ENCODE results near the gene BAZ1B. TPM values are rescaled to one million over a fixed set of nuclear protein-coding genes. Genes with fewer than 3 reads are reported as not detected.
A peak's percentile ranks its signal among the peaks of the same experiment; 100 is the strongest.
"Not testable (repeated sequence)": the region's sequence is repeated elsewhere in the genome, so short reads cannot be mapped to it uniquely, and the experiment has no call there.

Gene BAZ1B
- total RNA-seq, 4 donors from 2014 or later, result 55.3 to 72.2 (median 66.2) TPM

DNA sequence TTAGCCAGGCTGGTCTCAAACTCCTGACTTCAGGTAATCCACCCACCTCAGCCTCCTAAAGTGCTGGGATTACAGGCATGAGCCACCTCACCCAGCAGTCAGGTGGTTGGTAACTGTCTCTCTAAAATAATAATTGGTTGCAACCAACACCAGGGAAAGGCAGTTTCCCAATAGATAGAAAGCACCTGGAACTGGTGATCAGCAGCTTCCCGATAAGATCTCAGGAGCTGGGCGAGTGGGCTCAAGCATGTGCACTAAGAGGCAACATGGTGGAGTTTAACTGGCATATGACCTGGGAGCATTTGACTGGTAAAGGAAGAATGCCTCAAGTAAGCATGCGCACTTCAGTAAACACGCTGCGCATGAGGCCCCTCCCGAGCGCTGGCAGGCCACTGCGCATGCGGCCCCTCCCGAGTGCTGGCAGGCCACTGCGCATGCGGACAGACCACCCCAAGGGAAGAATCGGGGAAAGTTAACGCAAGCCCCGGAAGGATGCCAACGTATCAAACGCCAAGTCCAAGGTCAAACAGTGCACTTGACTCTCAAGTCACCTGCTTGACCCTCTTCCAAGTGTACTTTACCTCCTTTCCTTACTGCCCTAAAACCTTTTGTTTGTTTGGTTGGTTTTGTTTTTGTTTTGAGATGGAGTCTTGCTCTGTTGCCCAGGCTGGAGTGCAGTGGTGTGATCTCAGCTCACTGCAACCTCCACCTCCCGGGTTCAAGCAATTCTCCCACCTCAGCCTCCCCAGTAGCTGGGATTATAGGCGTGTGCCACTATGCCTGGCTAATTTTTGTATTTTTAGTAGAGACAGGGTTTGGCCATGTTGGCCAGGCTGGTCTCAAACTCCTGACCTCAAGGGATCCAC, 122.7 kb downstream of the BAZ1B start:
- DNase-seq (ENCODE audit: extremely low spot score); H3K27ac ChIP-seq (replicated peaks in 1 of 4); H3K27me3 ChIP-seq; intact Hi-C loops (cut with DNase I); H3K9me3 ChIP-seq; H3K4me1 ChIP-seq; H3K36me3 ChIP-seq: not testable (repeated sequence)
- peak in 1 of 2 donors; percentile 69 for TF ChIP-seq POLR2AphosphoS5 (IDR thresholded peaks at IDR 0.05)
- 39% methylated on average over 17 of the region's 19 CpGs for WGBS
- H3K4me3 ChIP-seq, result peak overlapping the region in 3 of 4 donors; percentile 31 to 43 (median 40)

DNA sequence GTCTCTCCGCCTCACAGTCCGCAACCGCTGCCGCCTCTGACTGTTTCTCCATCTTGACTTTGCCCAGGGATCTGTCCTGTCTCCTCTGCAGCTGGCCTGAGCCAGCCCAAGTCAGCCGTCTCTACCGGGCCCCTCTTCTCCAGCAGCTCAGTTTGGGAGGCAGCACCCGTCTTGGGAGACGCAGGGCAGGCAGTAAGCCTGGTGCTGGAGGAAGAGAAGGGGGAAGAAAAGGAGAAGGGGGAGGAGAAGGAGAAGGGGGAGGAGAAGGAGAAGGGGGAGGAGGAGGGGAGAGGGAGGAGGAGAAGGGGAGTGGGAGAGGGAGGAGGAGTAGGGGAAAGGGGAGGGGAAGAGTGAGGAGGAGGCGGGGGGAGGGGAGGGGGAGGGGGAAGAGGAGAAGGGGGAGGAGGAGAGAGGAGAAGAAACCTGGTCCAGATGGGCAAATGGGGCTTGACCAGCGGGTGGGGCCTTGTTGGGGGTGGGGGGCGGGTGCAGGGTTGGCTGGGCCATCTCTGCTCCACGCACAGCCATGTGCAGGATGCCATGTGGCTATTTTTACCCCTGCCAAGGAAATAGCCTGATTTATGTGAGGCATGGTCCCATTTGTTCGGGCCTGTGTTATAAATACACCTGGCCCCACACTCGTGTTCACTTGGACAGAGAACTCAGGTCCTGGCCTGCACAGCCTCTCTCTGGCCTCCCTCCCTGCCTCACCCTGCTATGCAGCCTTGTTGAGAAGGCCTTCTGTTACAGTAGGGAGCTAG, 124.4 kb downstream of the BAZ1B start:
- Histone ChIP-seq H3K27ac (replicated peaks in 1 of 4) (no peak overlapping the region), H3K4me3 (peak overlapping the region in 2 of 4 donors; percentile 14 to 29), H3K4me1 (peaks cover 0 to 7% (median 3%) of the 10 kb centered on the region in 4 donors), H3K9me3 (no peaks in the 10 kb centered on the region), H3K27me3 (no peaks in the 10 kb centered on the region), H3K36me3 (no peaks in the 10 kb centered on the region)
- no peak for DNase-seq (ENCODE audit: extremely low spot score)
- WGBS, result 38% methylated on average over 13 of the region's 14 CpGs
- intact Hi-C loops (cut with DNase I), result no loop called here
- TF ChIP-seq EP300 (IDR thresholded peaks at IDR 0.05) (no peak), POLR2A (IDR thresholded peaks at IDR 0.05; ENCODE audit: low read depth) (no peak), POLR2AphosphoS5 (IDR thresholded peaks at IDR 0.05) (no peak)
- TF ChIP-seq, protein P1, sequence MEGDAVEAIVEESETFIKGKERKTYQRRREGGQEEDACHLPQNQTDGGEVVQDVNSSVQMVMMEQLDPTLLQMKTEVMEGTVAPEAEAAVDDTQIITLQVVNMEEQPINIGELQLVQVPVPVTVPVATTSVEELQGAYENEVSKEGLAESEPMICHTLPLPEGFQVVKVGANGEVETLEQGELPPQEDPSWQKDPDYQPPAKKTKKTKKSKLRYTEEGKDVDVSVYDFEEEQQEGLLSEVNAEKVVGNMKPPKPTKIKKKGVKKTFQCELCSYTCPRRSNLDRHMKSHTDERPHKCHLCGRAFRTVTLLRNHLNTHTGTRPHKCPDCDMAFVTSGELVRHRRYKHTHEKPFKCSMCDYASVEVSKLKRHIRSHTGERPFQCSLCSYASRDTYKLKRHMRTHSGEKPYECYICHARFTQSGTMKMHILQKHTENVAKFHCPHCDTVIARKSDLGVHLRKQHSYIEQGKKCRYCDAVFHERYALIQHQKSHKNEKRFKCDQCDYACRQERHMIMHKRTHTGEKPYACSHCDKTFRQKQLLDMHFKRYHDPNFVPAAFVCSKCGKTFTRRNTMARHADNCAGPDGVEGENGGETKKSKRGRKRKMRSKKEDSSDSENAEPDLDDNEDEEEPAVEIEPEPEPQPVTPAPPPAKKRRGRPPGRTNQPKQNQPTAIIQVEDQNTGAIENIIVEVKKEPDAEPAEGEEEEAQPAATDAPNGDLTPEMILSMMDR (IDR thresholded peaks at IDR 0.05), result no peak

DNA sequence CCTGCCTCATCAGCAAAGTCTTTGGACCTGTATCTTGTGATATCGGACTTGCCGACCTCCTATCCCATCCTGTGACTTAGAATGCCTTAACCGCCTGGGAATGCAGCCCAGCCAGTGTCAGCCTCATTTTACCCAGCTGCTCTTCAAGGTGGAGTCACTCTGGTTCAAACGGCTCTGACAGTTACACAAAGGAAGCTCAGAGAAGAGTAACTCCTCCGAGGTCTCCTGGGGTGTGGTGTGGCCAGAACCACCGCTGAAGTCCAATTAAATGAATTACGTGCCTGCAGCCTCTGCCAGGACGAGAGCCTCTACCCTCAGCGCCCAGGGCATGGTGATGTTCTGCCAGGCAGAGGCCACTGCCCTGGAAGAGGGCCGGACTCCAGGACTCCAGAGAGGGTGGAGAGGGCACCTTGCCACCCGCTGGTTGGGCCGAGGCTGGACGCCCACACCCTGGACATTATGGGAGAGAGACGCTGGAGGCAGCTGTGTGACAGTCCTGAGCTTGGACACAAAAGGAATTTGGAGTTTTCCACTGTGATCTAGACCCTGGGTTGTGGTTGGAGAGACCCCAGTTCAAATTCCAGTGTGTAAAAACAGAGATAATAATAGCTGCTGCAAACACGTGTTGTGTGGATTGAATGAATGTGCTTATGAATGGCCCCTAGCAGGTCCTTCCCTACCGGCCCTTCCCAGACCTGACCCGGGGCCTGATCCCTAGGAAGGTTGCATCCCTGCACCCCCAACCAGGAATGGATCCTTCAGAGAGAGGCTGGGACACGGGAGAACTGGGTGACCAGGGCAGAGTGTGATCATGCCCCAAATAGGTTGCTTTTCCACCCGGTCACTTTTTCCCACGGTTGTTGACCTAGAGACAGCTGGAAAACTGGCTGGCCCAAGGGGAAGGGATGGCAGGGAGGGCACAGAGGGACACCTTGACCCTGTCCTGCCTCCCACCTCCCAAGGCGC, 126.3 kb downstream of the BAZ1B start:
- TF ChIP-seq, protein P1 (IDR thresholded peaks at IDR 0.05), result no peak
- TF ChIP-seq POLR2A (IDR thresholded peaks at IDR 0.05; ENCODE audit: low read depth) (no peak), POLR2AphosphoS5 (IDR thresholded peaks at IDR 0.05) (no peak), EP300 (IDR thresholded peaks at IDR 0.05) (no peak)
- intact Hi-C loops (cut with DNase I), result no loop called here
- Histone ChIP-seq H3K9me3 (peaks cover 0 to 7% (median 0%) of the 10 kb centered on the region in 4 donors), H3K4me3 (no peak overlapping the region), H3K27ac (replicated peaks in 1 of 4) (no peak overlapping the region), H3K4me1 (peaks cover 0 to 7% (median 3%) of the 10 kb centered on the region in 4 donors), H3K27me3 (peaks cover 0 to 7% (median 0%) of the 10 kb centered on the region in 4 donors), H3K36me3 (no peaks in the 10 kb centered on the region)
- WGBS, result 80% methylated on average over 13 of the region's 21 CpGs
- no peak for DNase-seq (ENCODE audit: extremely low spot score)

DNA sequence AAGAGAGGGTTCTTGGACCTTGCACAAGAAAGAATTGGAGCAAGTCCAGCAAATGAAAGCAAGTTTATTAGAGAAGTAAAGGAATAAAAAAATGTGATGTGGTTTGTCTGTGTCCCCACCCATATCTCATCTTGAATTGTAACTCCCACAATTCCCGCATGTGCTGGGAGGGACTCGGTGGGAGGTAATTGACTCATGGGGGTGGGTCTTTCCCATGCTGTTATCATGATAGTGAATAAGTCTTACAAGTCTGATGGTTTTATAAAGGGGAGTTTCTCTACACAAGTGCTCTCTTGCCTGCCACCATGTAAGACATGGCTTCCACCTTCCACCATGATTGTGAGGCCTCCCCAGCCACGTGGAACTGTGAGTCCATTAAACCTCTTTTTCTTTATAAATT, 127.7 kb downstream of the BAZ1B start:
- Histone ChIP-seq H3K27ac (replicated peaks in 1 of 4) (no peak overlapping the region), H3K4me3 (no peak overlapping the region), H3K27me3 (peaks cover 0 to 7% (median 0%) of the 10 kb centered on the region in 4 donors), H3K36me3 (no peaks in the 10 kb centered on the region), H3K9me3 (peaks cover 0 to 10% (median 4%) of the 10 kb centered on the region in 4 donors), H3K4me1 (peaks cover 0 to 6% (median 3%) of the 10 kb centered on the region in 4 donors)
- DNase-seq (ENCODE audit: extremely low spot score), result no peak
- 70% methylated on average over 3 of the region's 3 CpGs for WGBS
- intact Hi-C loops (cut with DNase I), result no loop called here
- TF ChIP-seq POLR2AphosphoS5 (IDR thresholded peaks at IDR 0.05) (no peak), EP300 (IDR thresholded peaks at IDR 0.05) (no peak), POLR2A (IDR thresholded peaks at IDR 0.05; ENCODE audit: low read depth) (no peak)
- TF ChIP-seq, protein P1 (IDR thresholded peaks at IDR 0.05), result no peak

Measured in esophagus muscularis mucosa (tissue), 4 donors.